ENCODE data around the gene TUBA3E.
"Not testable (repeated sequence)": the region's sequence is repeated elsewhere in the genome, so short reads cannot be mapped to it uniquely, and the experiment has no call there.

Gene TUBA3E

GRCh38 chr2:130152816-130153595 is 45.2 kb downstream of the TUBA3E start:
- no peak for TF ChIP-seq CTCF (IDR thresholded peaks at IDR 0.05)

GRCh38 chr2:130150181-130151144 is 47.8 kb downstream of the TUBA3E start:
- TF ChIP-seq CTCF (IDR thresholded peaks at IDR 0.05), result no peak

- TF ChIP-seq CTCF (IDR thresholded peaks at IDR 0.05), result not testable (repeated sequence)
These were observed 53.2 kb downstream of the TUBA3E start, which contains the start of gene CCDC74B for GRCh38 chr2:130145006-130145414. TSS of gene CCDC74B (minus strand) at chr2:130145112. CDS start at chr2:130144996, 116 bp downstream.

Measured in LNCAP (cell line).